CD4-positive, alpha-beta T cell treated with Interleukin-10 for 1 hour (primary cell): ENCODE data around the gene CLDN9.

Experiments
- DNase-seq: peaks from one replicate; pipeline ENCODE4 v3.0.0-alpha.2; 2020

Gene CLDN9

GRCh38 chr16:2974319-2975056 is 38.2 kb upstream of the CLDN9 start:
- no peak for DNase-seq

GRCh38 chr16:2975161-2975795 is 37.4 kb upstream of the CLDN9 start:
- no peak for DNase-seq

GRCh38 chr16:2976201-2976600 is 36.5 kb upstream of the CLDN9 start:
- DNase-seq: no peak

GRCh38 chr16:2976673-2977072 is 36.0 kb upstream of the CLDN9 start:
- no peak for DNase-seq

- no peak for DNase-seq
These were observed 35.3 kb upstream of the CLDN9 start for GRCh38 chr16:2977440-2977839.

- DNase-seq: no peak
These were observed 33.0 kb upstream of the CLDN9 start for GRCh38 chr16:2979669-2980226.

- peak; percentile 95 for DNase-seq
These were observed 32.2 kb upstream of the CLDN9 start, which contains the start of gene PKMYT1 for GRCh38 chr16:2980227-2981176. PKMYT1 (minus strand) TSS chr16:2980446; CDS start chr16:2979657, 789 bp downstream.

GRCh38 chr16:2981177-2981898 is 31.4 kb upstream of the CLDN9 start:
- DNase-seq: no peak

- no peak for DNase-seq
These were observed 30.8 kb upstream of the CLDN9 start for GRCh38 chr16:2981899-2982250.

GRCh38 chr16:2982402-2982801 is 30.3 kb upstream of the CLDN9 start:
- no peak for DNase-seq

- peak; percentile 72 for DNase-seq
These were observed 29.0 kb upstream of the CLDN9 start for GRCh38 chr16:2983706-2984136.

GRCh38 chr16:2985462-2985861 is 27.3 kb upstream of the CLDN9 start:
- no peak for DNase-seq

- DNase-seq: no peak
These were observed 26.8 kb upstream of the CLDN9 start for GRCh38 chr16:2985893-2986355.

- DNase-seq: no peak
These were observed 26.0 kb upstream of the CLDN9 start for GRCh38 chr16:2986623-2987188.

GRCh38 chr16:2987286-2987685 is 25.4 kb upstream of the CLDN9 start:
- DNase-seq: no peak

- no peak for DNase-seq
These were observed 24.9 kb upstream of the CLDN9 start for GRCh38 chr16:2987833-2988232.

GRCh38 chr16:2988590-2989099 is 24.1 kb upstream of the CLDN9 start:
- no peak for DNase-seq

- no peak for DNase-seq
These were observed 21.8 kb upstream of the CLDN9 start for GRCh38 chr16:2990891-2991290.

- DNase-seq: no peak
These were observed 21.0 kb upstream of the CLDN9 start for GRCh38 chr16:2991566-2992261.

- no peak for DNase-seq
These were observed 20.2 kb upstream of the CLDN9 start for GRCh38 chr16:2992383-2993081.
